HG02840 (cell line): ENCODE data around the gene GPR162.

ENCODE experiments used
- ATAC-seq: cut with Tn5 transposase; IDR thresholded peaks from one replicate; pipeline ENCODE4 v1.9.1; 2021; ENCODE audit warnings: mild to moderate bottlenecking, moderate library complexity, moderate number of reproducible peaks; ENCODE audit not compliant: unreplicated experiment, low FRiP score

The GPR162 gene

GRCh38 chr12:6786416-6787094 lies 35.1 kb upstream of the GPR162 start:
- no peak for ATAC-seq

GRCh38 chr12:6787309-6787708 lies 34.3 kb upstream of the GPR162 start:
- ATAC-seq = no peak

- no peak for ATAC-seq
Measured at GRCh38 chr12:6788972-6789924, 32.4 kb upstream of the GPR162 start, which contains the start of gene CD4. Gene CD4, plus strand, starts transcription at chr12:6789528. Its CDS starts 10,611 bp downstream, at chr12:6800139.

GRCh38 chr12:6790496-6791150 lies 31.0 kb upstream of the GPR162 start:
- no peak for ATAC-seq

GRCh38 chr12:6791931-6792520 lies 29.6 kb upstream of the GPR162 start:
- ATAC-seq = no peak

- ATAC-seq = no peak
Measured at GRCh38 chr12:6792522-6793201, 29.0 kb upstream of the GPR162 start.

- ATAC-seq = no peak
Measured at GRCh38 chr12:6795088-6795487, 26.5 kb upstream of the GPR162 start.

- no peak for ATAC-seq
Measured at GRCh38 chr12:6796576-6796975, 25.0 kb upstream of the GPR162 start.

GRCh38 chr12:6799147-6799546 lies 22.5 kb upstream of the GPR162 start:
- ATAC-seq = no peak

GRCh38 chr12:6807170-6807569 lies 14.5 kb upstream of the GPR162 start:
- no peak for ATAC-seq

- no peak for ATAC-seq
Measured at GRCh38 chr12:6809056-6809455, 12.6 kb upstream of the GPR162 start.

- ATAC-seq = no peak
Measured at GRCh38 chr12:6810758-6811157, 10.9 kb upstream of the GPR162 start.

- no peak for ATAC-seq
Measured at GRCh38 chr12:6813363-6813762, 8.3 kb upstream of the GPR162 start.

GRCh38 chr12:6816598-6816997 lies 5.0 kb upstream of the GPR162 start:
- ATAC-seq = no peak

GRCh38 chr12:6817098-6817497 lies 4.5 kb upstream of the GPR162 start:
- ATAC-seq = no peak

- ATAC-seq = no peak
Measured at GRCh38 chr12:6817662-6818157, 3.9 kb upstream of the GPR162 start.

GRCh38 chr12:6818222-6818621 lies 3.4 kb upstream of the GPR162 start:
- no peak for ATAC-seq

GRCh38 chr12:6818645-6819044 lies 3.0 kb upstream of the GPR162 start:
- ATAC-seq = no peak

GRCh38 chr12:6819106-6820030 lies 2.3 kb upstream of the GPR162 start:
- ATAC-seq = no peak
